Body of pancreas (tissue), 4 donors: Measurements from ENCODE around the gene AHSP.

Source experiments
- POLR2A ChIP-seq, 3 donors: fragments of 450-650 bp; IDR thresholded peaks; one replicate each; pipeline ENCODE4 v1.6.1; 2016; ENCODE audit warnings: antibody characterized with exemption in 3 of 3, mild to moderate bottlenecking in 2 of 3
- TF ChIP-seq, protein P1 (sequence below), 7 experiments: fragments of 450-650 bp in 4 of 7; fragments of 200-600 bp in 3 of 7; sonication (generic) in 3 of 7; IDR thresholded peaks; one replicate each; pipeline ENCODE4 v1.5.1; 2016 to 2019; ENCODE audit warnings: antibody characterized with exemption in 7 of 7

DNA sequence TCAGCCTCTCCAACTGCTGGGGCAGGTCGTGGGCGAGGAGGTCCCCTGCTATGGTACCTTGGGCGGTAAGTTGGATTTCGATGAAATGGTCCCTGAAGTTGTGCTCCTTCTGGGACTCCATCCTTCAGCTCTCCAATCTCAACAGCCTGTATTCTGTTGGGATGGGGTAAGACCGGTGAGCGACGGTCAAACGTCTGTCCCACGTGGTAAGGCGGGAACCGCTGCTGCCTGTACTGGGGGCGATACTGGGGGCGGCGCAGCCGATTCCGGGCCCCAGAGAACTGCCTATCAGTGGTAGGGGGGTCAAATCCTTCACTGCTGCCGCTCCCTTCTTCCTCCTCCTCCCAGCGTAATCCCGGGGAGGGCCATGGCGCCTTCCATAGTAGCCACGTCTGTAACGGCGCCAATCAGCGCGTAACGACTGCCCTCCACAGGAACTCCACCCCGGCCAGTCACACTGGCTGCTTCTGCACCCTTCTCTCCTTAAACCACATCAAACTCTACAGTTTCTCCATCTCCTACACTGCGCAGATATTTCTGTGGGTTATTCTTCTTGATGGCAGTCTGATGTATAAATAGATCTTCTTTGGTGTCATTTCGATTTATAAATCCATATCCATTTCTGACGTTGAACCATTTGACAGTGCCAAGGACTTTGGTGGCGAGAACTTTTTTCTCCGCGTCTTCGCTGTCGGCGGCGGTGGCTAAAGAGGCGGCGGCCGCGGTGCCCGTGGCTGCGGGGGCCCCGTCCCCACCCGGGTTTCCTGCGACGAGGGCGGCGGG lies 41.1 kb downstream of the AHSP start:
- TF ChIP-seq, protein P1, sequence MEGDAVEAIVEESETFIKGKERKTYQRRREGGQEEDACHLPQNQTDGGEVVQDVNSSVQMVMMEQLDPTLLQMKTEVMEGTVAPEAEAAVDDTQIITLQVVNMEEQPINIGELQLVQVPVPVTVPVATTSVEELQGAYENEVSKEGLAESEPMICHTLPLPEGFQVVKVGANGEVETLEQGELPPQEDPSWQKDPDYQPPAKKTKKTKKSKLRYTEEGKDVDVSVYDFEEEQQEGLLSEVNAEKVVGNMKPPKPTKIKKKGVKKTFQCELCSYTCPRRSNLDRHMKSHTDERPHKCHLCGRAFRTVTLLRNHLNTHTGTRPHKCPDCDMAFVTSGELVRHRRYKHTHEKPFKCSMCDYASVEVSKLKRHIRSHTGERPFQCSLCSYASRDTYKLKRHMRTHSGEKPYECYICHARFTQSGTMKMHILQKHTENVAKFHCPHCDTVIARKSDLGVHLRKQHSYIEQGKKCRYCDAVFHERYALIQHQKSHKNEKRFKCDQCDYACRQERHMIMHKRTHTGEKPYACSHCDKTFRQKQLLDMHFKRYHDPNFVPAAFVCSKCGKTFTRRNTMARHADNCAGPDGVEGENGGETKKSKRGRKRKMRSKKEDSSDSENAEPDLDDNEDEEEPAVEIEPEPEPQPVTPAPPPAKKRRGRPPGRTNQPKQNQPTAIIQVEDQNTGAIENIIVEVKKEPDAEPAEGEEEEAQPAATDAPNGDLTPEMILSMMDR (IDR thresholded peaks at IDR 0.05), result no peak
- TF ChIP-seq POLR2A (IDR thresholded peaks at IDR 0.05), result no peak
